Kidney (tissue), 14 donors: ENCODE results near the gene FKBP2. TPM values are rescaled to one million over a fixed set of nuclear protein-coding genes. Genes with fewer than 3 reads are reported as not detected.

Experiments used
- DNase-seq, 5 donors: peaks; one replicate each; pipeline ENCODE4 v3.0.0-alpha.2; 2013 to 2020
- FAIRE-seq: peaks from 2 replicates; lab custom pipeline; 2012; peaks lifted over from hg19 to GRCh38; lab: Jason Lieb, UNC
- H3K27ac ChIP-seq, 2 donors: one replicate each; pipeline ENCODE4 v1.7.0; 2013; ENCODE audit warnings: low read depth in 2 of 2, low read length in 2 of 2, inconsistent platforms in 1 of 2
- H3K27me3 ChIP-seq: one replicate; pipeline ENCODE4 v1.7.1; 2013; ENCODE audit warnings: low read length, inconsistent platforms; ENCODE audit not compliant: control insufficient read depth, insufficient read depth
- H3K36me3 ChIP-seq, 3 donors: one replicate each; pipeline versions ENCODE4 v1.7.0 to v1.7.1; 2013; ENCODE audit warnings: low read length in 3 of 3, control low read depth in 1 of 3, inconsistent platforms in 1 of 3; ENCODE audit not compliant: insufficient read depth in 3 of 3, control insufficient read depth in 2 of 3
- H3K4me1 ChIP-seq, 3 donors: one replicate each; pipeline versions ENCODE4 v1.7.0 to v1.7.1; 2013; ENCODE audit warnings: low read length in 3 of 3, inconsistent platforms in 1 of 3, low read depth in 1 of 3; ENCODE audit not compliant: control insufficient read depth in 2 of 3, insufficient read depth in 2 of 3
- H3K4me3 ChIP-seq, 3 donors: one replicate each; pipeline versions ENCODE4 v1.7.0 to v1.8.1; 2013; ENCODE audit warnings: low read length in 3 of 3, control low read depth in 1 of 3, inconsistent platforms in 1 of 3
- H3K9ac ChIP-seq, 3 donors: one replicate each; pipeline versions ENCODE4 v1.7.0 to v1.7.1; 2013; ENCODE audit warnings: low read length in 3 of 3, control low read depth in 1 of 3, inconsistent platforms in 1 of 3
- H3K9me3 ChIP-seq, 3 donors: one replicate each; pipeline versions ENCODE4 v1.7.0 to v1.7.1; 2013; ENCODE audit warnings: low read length in 3 of 3, control low read depth in 1 of 3, inconsistent platforms in 1 of 3; ENCODE audit not compliant: control insufficient read depth in 2 of 3, insufficient read depth in 1 of 3
- intact Hi-C: fragments of 100-400 bp; cut with DNase I; formaldehyde crosslinking; loops from one replicate; pipeline ENCODE4 v1.11.1; 2022
- polyA plus RNA-seq: library from polyadenylated mRNA; stranded (reverse); fragments of 350-450 nt; fragmentation: Illumina TruSeq; extraction: RNeasy Lipid Tissue Mini Kit (QIAGEN cat#74804); gene quantifications from one replicate; pipeline ENCODE4 v1.2.3, GENCODE V29; 2014; ENCODE audit warnings: low read depth, low replicate concordance; ENCODE audit not compliant: insufficient read depth
- total RNA-seq: library from RNA; stranded (reverse); fragmentation: NEBNext Ultra II Directional; extraction: Animal tissue kit (Norgen Biotek cat#: 25700); gene quantifications from one replicate; pipeline ENCODE4 v1.2.1, GENCODE V29; 2021
- TF ChIP-seq, protein P1 (sequence below): IDR thresholded peaks from 3 replicates; pipeline ENCODE4 v1.5.1; 2012; ENCODE audit warnings: mild to moderate bottlenecking, moderate library complexity, borderline replicate concordance; ENCODE audit not compliant: insufficient read depth; ENCODE audit errors: extremely low read depth
- donor health status: control.
- donor health status: control.
- donor health status: control.
- donor health status: control.
- donor health status: control.
- donor health status: DM: yes; HTN: yes; CAD: no.
- donor health status: Normal renal cell carcinoma (clear cell type).

The FKBP2 gene
- total and polyA plus RNA-seq, 2 donors from 2014 or later: 76.0 to 411 TPM

DNA sequence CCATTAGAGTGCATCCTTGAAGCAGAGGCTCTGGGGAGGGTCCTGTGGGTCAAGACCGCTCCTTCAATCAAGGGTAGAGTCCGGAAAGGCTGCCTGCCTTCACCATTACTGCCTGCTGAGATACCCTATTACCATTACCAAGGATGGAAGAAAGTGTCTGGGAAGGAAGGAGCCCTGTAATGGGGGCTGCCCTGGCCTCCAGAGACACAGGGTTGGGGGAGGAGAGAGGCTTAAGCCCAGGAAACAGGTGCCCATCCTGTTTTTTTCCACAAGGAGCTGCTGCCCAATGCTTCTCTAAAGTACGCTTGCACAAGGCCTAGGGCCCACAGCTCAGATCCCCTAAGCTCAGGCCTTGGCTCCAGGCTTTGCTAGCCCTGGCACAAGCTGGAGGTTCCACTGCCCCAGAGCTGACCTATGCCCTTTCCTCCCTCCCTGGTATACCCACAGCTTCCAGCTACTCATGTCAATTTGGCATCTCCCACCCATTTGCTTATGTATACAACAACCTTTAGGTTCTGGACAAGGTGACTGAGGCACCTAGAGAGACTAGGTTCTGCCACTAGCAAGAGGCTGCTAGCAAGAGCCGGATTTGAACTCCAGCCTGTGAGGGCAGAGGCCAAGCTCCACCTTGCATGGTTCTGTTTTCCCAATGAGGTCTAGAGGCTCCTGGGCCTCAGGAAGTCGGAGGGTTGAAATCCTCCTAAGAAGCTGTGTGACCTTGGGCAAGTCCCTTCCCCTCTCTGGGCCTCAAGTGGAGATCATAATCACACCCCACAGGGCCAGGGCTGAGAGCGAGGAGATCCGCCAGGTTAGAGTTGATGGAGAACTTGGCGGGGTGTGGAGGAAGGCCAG, 8.9 kb downstream of the FKBP2 start:
- H3K27me3 ChIP-seq: no peaks in the 10 kb centered on the region
- intact Hi-C loops: no loop called here
- no peaks in the 10 kb centered on the region for H3K36me3 ChIP-seq
- TF ChIP-seq, protein P1, sequence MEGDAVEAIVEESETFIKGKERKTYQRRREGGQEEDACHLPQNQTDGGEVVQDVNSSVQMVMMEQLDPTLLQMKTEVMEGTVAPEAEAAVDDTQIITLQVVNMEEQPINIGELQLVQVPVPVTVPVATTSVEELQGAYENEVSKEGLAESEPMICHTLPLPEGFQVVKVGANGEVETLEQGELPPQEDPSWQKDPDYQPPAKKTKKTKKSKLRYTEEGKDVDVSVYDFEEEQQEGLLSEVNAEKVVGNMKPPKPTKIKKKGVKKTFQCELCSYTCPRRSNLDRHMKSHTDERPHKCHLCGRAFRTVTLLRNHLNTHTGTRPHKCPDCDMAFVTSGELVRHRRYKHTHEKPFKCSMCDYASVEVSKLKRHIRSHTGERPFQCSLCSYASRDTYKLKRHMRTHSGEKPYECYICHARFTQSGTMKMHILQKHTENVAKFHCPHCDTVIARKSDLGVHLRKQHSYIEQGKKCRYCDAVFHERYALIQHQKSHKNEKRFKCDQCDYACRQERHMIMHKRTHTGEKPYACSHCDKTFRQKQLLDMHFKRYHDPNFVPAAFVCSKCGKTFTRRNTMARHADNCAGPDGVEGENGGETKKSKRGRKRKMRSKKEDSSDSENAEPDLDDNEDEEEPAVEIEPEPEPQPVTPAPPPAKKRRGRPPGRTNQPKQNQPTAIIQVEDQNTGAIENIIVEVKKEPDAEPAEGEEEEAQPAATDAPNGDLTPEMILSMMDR: no peak
- no peak for DNase-seq
- no peak overlapping the region for H3K4me3 ChIP-seq
- no peak overlapping the region for H3K27ac ChIP-seq
- FAIRE-seq: no peak
- peaks cover 0 to 39% (median 5%) of the 10 kb centered on the region in 3 donors for H3K4me1 ChIP-seq
- no peak overlapping the region for H3K9ac ChIP-seq
- H3K9me3 ChIP-seq: no peaks in the 10 kb centered on the region

- no peak for FAIRE-seq
- Histone ChIP-seq H3K9me3 (no peaks in the 10 kb centered on the region), H3K36me3 (no peaks in the 10 kb centered on the region), H3K4me1 (peaks cover 0 to 32% (median 5%) of the 10 kb centered on the region in 3 donors), H3K27ac (no peak overlapping the region), H3K4me3 (peak overlapping the region in 1 of 3 donors; percentile 52), H3K27me3 (no peaks in the 10 kb centered on the region), H3K9ac (no peak overlapping the region)
- DNase-seq: peak in 1 of 5 donors; percentile 77
- TF ChIP-seq, protein P1: no peak
- intact Hi-C loops: no loop called here
Measured at GRCh38 chr11:64250415-64251015, 9.6 kb downstream of the FKBP2 start.

GRCh38 chr11:64251016-64251752, 10.3 kb downstream of the FKBP2 start, which contains the start of gene PLCB3:
Gene PLCB3 (plus strand): TSS chr11:64251530. CDS start chr11:64251650, 120 bp downstream.
- H3K36me3 ChIP-seq: peaks cover 0 to 6% (median 0%) of the 10 kb centered on the region in 3 donors
- intact Hi-C loops: no loop called here
- no peaks in the 10 kb centered on the region for H3K27me3 ChIP-seq
- H3K27ac ChIP-seq: peak within 1 kb of the TSS; percentile 7 to 32
- H3K9ac ChIP-seq: peak within 1 kb of the TSS in 2 of 3 donors; percentile 78 to 80
- peak within 1 kb of the TSS; percentile 57 to 74 (median 71) for H3K4me3 ChIP-seq
- DNase-seq: peak in 4 of 5 donors; percentile 53 to 89 (median 72)
- FAIRE-seq: no peak
- H3K9me3 ChIP-seq: no peaks in the 10 kb centered on the region
- TF ChIP-seq, protein P1: peak; percentile 81
- H3K4me1 ChIP-seq: peaks cover 0 to 26% (median 5%) of the 10 kb centered on the region in 3 donors
